ENCODE results near the gene MLH1.

MLH1 gene

DNA sequence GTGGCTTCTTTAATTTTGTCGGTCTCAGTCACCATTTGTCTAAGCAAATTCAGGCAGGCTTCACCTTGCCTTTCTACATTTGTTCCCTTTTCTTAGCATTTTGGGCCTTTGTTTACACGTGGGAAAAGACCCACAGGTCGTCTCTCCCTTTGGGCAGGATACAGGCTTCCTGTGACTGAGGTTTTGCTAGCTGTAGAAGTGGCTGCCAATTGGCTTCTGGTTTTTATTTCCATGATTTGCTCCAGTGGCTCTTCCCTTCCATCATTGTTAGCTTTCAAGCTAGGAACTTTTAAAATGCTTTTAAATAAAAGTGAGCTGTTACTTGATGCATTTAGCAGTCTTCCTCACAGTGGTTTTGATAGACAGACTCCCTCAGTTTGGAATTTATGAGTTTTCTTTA lies 37.3 kb downstream of the MLH1 start:
- H3K36me3 ChIP-seq (ENCODE audit: control insufficient read depth, insufficient read depth, low read length), result peaks cover 32% of the 10 kb centered on the region
- TF ChIP-seq, protein P1, sequence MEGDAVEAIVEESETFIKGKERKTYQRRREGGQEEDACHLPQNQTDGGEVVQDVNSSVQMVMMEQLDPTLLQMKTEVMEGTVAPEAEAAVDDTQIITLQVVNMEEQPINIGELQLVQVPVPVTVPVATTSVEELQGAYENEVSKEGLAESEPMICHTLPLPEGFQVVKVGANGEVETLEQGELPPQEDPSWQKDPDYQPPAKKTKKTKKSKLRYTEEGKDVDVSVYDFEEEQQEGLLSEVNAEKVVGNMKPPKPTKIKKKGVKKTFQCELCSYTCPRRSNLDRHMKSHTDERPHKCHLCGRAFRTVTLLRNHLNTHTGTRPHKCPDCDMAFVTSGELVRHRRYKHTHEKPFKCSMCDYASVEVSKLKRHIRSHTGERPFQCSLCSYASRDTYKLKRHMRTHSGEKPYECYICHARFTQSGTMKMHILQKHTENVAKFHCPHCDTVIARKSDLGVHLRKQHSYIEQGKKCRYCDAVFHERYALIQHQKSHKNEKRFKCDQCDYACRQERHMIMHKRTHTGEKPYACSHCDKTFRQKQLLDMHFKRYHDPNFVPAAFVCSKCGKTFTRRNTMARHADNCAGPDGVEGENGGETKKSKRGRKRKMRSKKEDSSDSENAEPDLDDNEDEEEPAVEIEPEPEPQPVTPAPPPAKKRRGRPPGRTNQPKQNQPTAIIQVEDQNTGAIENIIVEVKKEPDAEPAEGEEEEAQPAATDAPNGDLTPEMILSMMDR (IDR thresholded peaks at IDR 0.05; ENCODE audit: insufficient read depth, low read length, poor library complexity, severe bottlenecking), result no peak
- DNase-seq (ENCODE audit: extremely low read depth, insufficient read length), result no peak
- no peaks in the 10 kb centered on the region for H3K27me3 ChIP-seq (replicated peaks; ENCODE audit: control insufficient read depth, insufficient read depth, low read length)
- no peak overlapping the region for H3K4me3 ChIP-seq (replicated peaks; ENCODE audit: low read depth, low read length)

DNA sequence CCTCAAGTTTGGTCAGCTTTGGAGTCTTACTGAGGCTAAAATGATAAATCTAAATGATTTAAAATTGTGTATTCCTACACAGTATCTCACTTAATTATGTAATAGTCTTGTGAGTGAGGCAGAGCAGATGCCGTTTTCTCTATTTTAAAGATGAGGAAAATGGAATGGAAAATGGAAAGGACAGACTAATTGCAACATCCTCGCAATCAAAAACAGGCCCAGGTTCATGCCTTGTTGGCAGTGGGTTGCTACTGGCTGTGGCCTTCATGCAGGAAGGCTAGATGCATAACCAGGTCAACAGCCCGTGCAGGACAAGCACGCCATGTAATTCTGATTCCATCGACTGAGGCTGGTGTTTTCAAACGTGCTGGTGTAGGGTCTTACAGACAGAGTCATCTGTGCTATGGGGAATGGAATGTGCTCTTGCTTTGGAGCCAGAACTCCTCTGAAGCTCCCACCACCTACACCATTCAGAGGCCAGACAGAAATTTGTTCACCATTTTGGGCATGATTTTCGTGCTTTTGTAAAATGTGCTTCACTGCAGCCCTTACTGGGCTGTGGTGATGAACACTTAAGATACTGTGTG lies 37.9 kb downstream of the MLH1 start:
- no peak for DNase-seq (ENCODE audit: extremely low read depth, insufficient read length)
- no peak overlapping the region for H3K4me3 ChIP-seq (replicated peaks; ENCODE audit: low read depth, low read length)
- no peaks in the 10 kb centered on the region for H3K27me3 ChIP-seq (replicated peaks; ENCODE audit: control insufficient read depth, insufficient read depth, low read length)
- H3K36me3 ChIP-seq (ENCODE audit: control insufficient read depth, insufficient read depth, low read length), result peaks cover 32% of the 10 kb centered on the region
- TF ChIP-seq, protein P1 (IDR thresholded peaks at IDR 0.05; ENCODE audit: insufficient read depth, low read length, poor library complexity, severe bottlenecking), result no peak

DNA sequence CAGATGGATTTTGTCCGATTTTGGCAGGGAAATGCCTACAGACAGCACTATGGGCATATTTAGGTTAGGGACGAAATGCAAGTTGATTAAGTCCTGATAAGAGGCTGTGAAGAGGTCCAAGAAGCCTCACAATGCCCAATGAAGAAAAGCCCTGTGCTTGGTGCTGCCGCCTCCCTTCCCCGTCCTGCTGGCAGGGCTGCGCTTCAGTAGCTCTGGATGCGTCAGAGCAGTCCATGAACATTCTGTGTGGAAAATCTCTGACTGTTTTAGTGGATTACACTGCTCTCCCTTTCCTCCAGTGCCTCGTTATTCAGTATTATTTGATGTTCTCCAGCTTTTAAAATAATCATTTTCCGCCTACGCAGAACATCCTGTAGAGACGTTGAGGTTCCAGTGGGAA lies 39.6 kb downstream of the MLH1 start:
- Histone ChIP-seq H3K27me3 (replicated peaks; ENCODE audit: control insufficient read depth, insufficient read depth, low read length) (no peaks in the 10 kb centered on the region), H3K4me3 (replicated peaks; ENCODE audit: low read depth, low read length) (no peak overlapping the region), H3K36me3 (ENCODE audit: control insufficient read depth, insufficient read depth, low read length) (peaks cover 26% of the 10 kb centered on the region)
- TF ChIP-seq, protein P1 (IDR thresholded peaks at IDR 0.05; ENCODE audit: insufficient read depth, low read length, poor library complexity, severe bottlenecking), result no peak
- no peak for DNase-seq (ENCODE audit: extremely low read depth, insufficient read length)

GRCh38 chr3:37037352-37037751 lies 44.0 kb downstream of the MLH1 start:
- H3K27me3 ChIP-seq (replicated peaks; ENCODE audit: control insufficient read depth, insufficient read depth, low read length), result no peaks in the 10 kb centered on the region
- no peak for DNase-seq (ENCODE audit: extremely low read depth, insufficient read length)
- TF ChIP-seq, protein P1 (IDR thresholded peaks at IDR 0.05; ENCODE audit: insufficient read depth, low read length, poor library complexity, severe bottlenecking), result no peak
- H3K36me3 ChIP-seq (ENCODE audit: control insufficient read depth, insufficient read depth, low read length), result peaks cover 20% of the 10 kb centered on the region
- no peak overlapping the region for H3K4me3 ChIP-seq (replicated peaks; ENCODE audit: low read depth, low read length)

DNA sequence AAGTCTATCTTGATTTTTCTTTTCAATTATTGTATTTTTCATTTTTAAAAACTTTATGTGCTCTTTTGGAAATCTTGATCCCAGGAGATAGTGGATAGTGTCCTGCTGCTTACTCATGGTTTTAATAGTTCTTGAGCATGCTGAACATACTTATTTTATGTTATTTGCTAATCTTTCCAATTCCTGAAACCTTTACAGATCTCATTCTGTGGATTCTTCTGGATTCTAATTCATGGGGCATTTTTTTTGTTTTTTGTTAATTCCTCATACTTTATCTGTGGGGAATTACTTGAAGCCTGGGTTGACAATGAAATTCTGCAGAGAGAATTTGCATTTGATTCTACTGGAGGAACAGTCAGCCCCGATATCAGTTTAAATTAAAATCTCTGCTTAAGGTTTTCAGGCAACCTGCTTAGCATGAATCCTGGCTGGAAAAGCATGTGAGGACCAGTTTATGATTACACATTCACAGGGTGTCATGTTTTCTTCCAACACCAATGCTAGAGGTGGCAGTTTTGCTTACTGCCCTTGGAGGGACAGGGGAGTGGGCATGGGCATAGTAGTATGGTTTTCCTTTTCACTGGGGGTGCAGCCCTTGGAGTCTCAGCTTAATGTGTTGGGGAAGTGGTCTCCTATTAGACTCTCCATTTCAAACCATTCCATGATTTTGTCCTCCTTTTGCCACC lies 46.0 kb downstream of the MLH1 start:
- TF ChIP-seq, protein P1 (IDR thresholded peaks at IDR 0.05; ENCODE audit: insufficient read depth, low read length, poor library complexity, severe bottlenecking), result no peak
- H3K4me3 ChIP-seq (replicated peaks; ENCODE audit: low read depth, low read length), result no peak overlapping the region
- DNase-seq (ENCODE audit: extremely low read depth, insufficient read length), result no peak
- H3K27me3 ChIP-seq (replicated peaks; ENCODE audit: control insufficient read depth, insufficient read depth, low read length), result no peaks in the 10 kb centered on the region
- H3K36me3 ChIP-seq (ENCODE audit: control insufficient read depth, insufficient read depth, low read length), result peaks cover 16% of the 10 kb centered on the region

All from GM06990 (cell line).